Astrocyte (in vitro differentiated cells and primary cell): ENCODE data around the gene FREY1.

Source experiments
- EZH2 ChIP-seq: IDR thresholded peaks from 2 replicates; pipeline ENCODE4 v1.6.1; 2012; ENCODE audit warnings: mild to moderate bottlenecking, low read length, inconsistent platforms; ENCODE audit not compliant: insufficient read depth
- TF ChIP-seq, protein P1 (sequence below): IDR thresholded peaks from 2 replicates; pipeline ENCODE4 v1.5.1; 2011; ENCODE audit warnings: low read depth, mild to moderate bottlenecking, inconsistent platforms, low read length, moderate library complexity; ENCODE audit not compliant: insufficient read depth

DNA sequence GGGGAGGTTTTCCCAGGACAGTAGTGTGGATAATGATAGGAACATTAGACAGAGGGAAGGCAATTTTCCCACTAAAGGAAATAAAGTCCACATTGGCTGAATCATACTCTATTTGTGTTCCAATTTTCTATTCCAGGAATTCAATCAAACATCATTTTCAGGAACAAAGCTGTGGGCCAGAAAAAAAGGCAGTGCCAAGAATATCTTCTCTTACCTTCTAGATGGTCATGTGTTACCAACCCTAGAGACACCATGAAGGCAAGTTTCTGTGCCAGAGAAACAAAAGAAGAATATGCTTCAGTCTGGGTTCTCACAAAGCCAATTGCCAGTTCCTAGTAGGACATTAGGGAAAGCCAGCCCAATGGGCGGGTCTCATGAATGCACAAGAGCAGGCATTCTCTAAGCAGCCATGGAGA, 42.9 kb upstream of the FREY1 start:
- TF ChIP-seq, protein P1, sequence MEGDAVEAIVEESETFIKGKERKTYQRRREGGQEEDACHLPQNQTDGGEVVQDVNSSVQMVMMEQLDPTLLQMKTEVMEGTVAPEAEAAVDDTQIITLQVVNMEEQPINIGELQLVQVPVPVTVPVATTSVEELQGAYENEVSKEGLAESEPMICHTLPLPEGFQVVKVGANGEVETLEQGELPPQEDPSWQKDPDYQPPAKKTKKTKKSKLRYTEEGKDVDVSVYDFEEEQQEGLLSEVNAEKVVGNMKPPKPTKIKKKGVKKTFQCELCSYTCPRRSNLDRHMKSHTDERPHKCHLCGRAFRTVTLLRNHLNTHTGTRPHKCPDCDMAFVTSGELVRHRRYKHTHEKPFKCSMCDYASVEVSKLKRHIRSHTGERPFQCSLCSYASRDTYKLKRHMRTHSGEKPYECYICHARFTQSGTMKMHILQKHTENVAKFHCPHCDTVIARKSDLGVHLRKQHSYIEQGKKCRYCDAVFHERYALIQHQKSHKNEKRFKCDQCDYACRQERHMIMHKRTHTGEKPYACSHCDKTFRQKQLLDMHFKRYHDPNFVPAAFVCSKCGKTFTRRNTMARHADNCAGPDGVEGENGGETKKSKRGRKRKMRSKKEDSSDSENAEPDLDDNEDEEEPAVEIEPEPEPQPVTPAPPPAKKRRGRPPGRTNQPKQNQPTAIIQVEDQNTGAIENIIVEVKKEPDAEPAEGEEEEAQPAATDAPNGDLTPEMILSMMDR = no peak
- TF ChIP-seq EZH2 = no peak
